Stimulated activated CD4-positive, alpha-beta T cell treated with anti-CD3 and anti-CD28 coated beads, Interleukin-2, amount 100 ng/mL, for 48 hours (primary cell): ENCODE data around the gene EHMT1.
"Not testable (repeated sequence)": the region's sequence is repeated elsewhere in the genome, so short reads cannot be mapped to it uniquely, and the experiment has no call there.

ENCODE experiments used
- DNase-seq, 2 donors: peaks; one replicate each; pipeline ENCODE4 v3.0.0-alpha.2; 2020

Gene EHMT1

GRCh38 chr9:137764171-137764671 lies 145.4 kb downstream of the EHMT1 start:
- no peak for DNase-seq

- DNase-seq, result no peak
Measured at GRCh38 chr9:137764981-137765380, 146.2 kb downstream of the EHMT1 start.

GRCh38 chr9:137765536-137765935 lies 146.7 kb downstream of the EHMT1 start:
- no peak for DNase-seq

- no peak for DNase-seq
Measured at GRCh38 chr9:137771580-137771979, 152.8 kb downstream of the EHMT1 start.

- DNase-seq, result no peak
Measured at GRCh38 chr9:137772281-137772873, 153.6 kb downstream of the EHMT1 start.

GRCh38 chr9:137774775-137775386 lies 156.1 kb downstream of the EHMT1 start:
- no peak for DNase-seq

- no peak for DNase-seq
Measured at GRCh38 chr9:137776306-137776995, 157.6 kb downstream of the EHMT1 start.

- DNase-seq, result no peak
Measured at GRCh38 chr9:137777761-137778160, 159.0 kb downstream of the EHMT1 start.

- no peak for DNase-seq
Measured at GRCh38 chr9:137778336-137778735, 159.5 kb downstream of the EHMT1 start.

- no peak for DNase-seq
Measured at GRCh38 chr9:137778914-137779313, 160.1 kb downstream of the EHMT1 start.

- not testable (repeated sequence) for DNase-seq
Measured at GRCh38 chr9:137780031-137780430, 161.2 kb downstream of the EHMT1 start.

- no peak for DNase-seq
Measured at GRCh38 chr9:137781906-137782585, 163.2 kb downstream of the EHMT1 start.

- no peak for DNase-seq
Measured at GRCh38 chr9:137783521-137783920, 164.7 kb downstream of the EHMT1 start.

- no peak for DNase-seq
Measured at GRCh38 chr9:137784046-137784445, 165.2 kb downstream of the EHMT1 start.

- no peak for DNase-seq
Measured at GRCh38 chr9:137784641-137785513, 166.1 kb downstream of the EHMT1 start.

GRCh38 chr9:137785704-137786161 lies 166.9 kb downstream of the EHMT1 start:
- no peak for DNase-seq

- no peak for DNase-seq
Measured at GRCh38 chr9:137786511-137786920, 167.7 kb downstream of the EHMT1 start.

- no peak for DNase-seq
Measured at GRCh38 chr9:137787381-137787780, 168.6 kb downstream of the EHMT1 start.

- DNase-seq, result no peak
Measured at GRCh38 chr9:137787786-137788505, 169.1 kb downstream of the EHMT1 start.

GRCh38 chr9:137788561-137789294 lies 169.9 kb downstream of the EHMT1 start:
- DNase-seq, result no peak
